Hematopoietic multipotent progenitor cell treated with erythropoietin and hydrocortisone succinate and interleukin-3 and kit ligand, for 8 days (in vitro differentiated cells): ENCODE results near the gene TRMT112.

Experiments
- DNase-seq: peaks from one replicate; pipeline ENCODE4 v3.0.0-alpha.2; 2015

Gene TRMT112

GRCh38 chr11:64317325-64317960 lies at the start of gene TRMT112:
TRMT112 (minus strand) TSS chr11:64317559; CDS start chr11:64317526, 33 bp downstream.
- peak; percentile 99 for DNase-seq

- DNase-seq: no peak
These were observed 49.4 kb upstream of the TRMT112 start for GRCh38 chr11:64366751-64367150.

- DNase-seq: no peak
These were observed 47.6 kb upstream of the TRMT112 start for GRCh38 chr11:64364911-64365310.

GRCh38 chr11:64364435-64364834 lies 47.1 kb upstream of the TRMT112 start:
- no peak for DNase-seq

GRCh38 chr11:64362339-64362738 lies 45.0 kb upstream of the TRMT112 start:
- DNase-seq: no peak

GRCh38 chr11:64361659-64362058 lies 44.3 kb upstream of the TRMT112 start:
- DNase-seq: no peak

- DNase-seq: no peak
These were observed 43.1 kb upstream of the TRMT112 start for GRCh38 chr11:64360448-64360921.

GRCh38 chr11:64359712-64360445 lies 42.5 kb upstream of the TRMT112 start:
- peak; percentile 32 for DNase-seq

GRCh38 chr11:64358907-64359711 lies 41.8 kb upstream of the TRMT112 start, which contains the start of gene RPS6KA4:
RPS6KA4 (plus strand) TSS chr11:64359162; CDS start chr11:64359236, 74 bp downstream.
- peak; percentile 61 for DNase-seq

GRCh38 chr11:64358536-64358906 lies 41.2 kb upstream of the TRMT112 start:
- no peak for DNase-seq

GRCh38 chr11:64357904-64358535 lies 40.7 kb upstream of the TRMT112 start:
- peak; percentile 38 for DNase-seq

- no peak for DNase-seq
These were observed 40.1 kb upstream of the TRMT112 start for GRCh38 chr11:64357446-64357845.

GRCh38 chr11:64356498-64357411 lies 39.4 kb upstream of the TRMT112 start:
- DNase-seq: peak; percentile 71

GRCh38 chr11:64355078-64355940 lies 38.0 kb upstream of the TRMT112 start:
- peak; percentile 85 for DNase-seq

GRCh38 chr11:64353715-64354506 lies 36.6 kb upstream of the TRMT112 start:
- no peak for DNase-seq

GRCh38 chr11:64352995-64353714 lies 35.8 kb upstream of the TRMT112 start:
- no peak for DNase-seq

- DNase-seq: no peak
These were observed 35.0 kb upstream of the TRMT112 start for GRCh38 chr11:64352099-64352994.

GRCh38 chr11:64351136-64351631 lies 33.8 kb upstream of the TRMT112 start:
- no peak for DNase-seq
